Neuronal stem cell (in vitro differentiated cells): ENCODE data around the gene NCLN.

ENCODE experiments used
- DNase-seq: peaks from one replicate; pipeline ENCODE4 v3.0.0-alpha.2; 2013; ENCODE audit warnings: low spot score
- H2AFZ ChIP-seq: one replicate; pipeline ENCODE4 v1.6.1; 2013; ENCODE audit warnings: mild to moderate bottlenecking, low read length, inconsistent platforms
- H2AK5ac ChIP-seq: 2 replicates; pipeline ENCODE4 v1.6.1; 2013; ENCODE audit warnings: low read depth, mild to moderate bottlenecking, inconsistent platforms, low read length, moderate library complexity, mixed read lengths
- H2BK120ac ChIP-seq: 2 replicates; pipeline ENCODE4 v1.6.1; 2013; ENCODE audit warnings: low read depth, mild to moderate bottlenecking, inconsistent platforms, low read length, moderate library complexity, mixed read lengths
- H2BK12ac ChIP-seq: one replicate; pipeline ENCODE4 v1.6.1; 2013; ENCODE audit warnings: low read length, inconsistent platforms
- H2BK15ac ChIP-seq: 2 replicates; pipeline ENCODE4 v1.6.1; 2013; ENCODE audit warnings: mild to moderate bottlenecking, low read length, inconsistent platforms, mixed read lengths
- H2BK5ac ChIP-seq: one replicate; pipeline ENCODE4 v1.6.1; 2013; ENCODE audit warnings: inconsistent platforms, mild to moderate bottlenecking, low read length, moderate library complexity
- H3K14ac ChIP-seq: one replicate; pipeline ENCODE4 v1.6.1; 2013; ENCODE audit warnings: low read length, inconsistent platforms
- H3K18ac ChIP-seq: 2 replicates; pipeline ENCODE4 v1.6.1; 2013; ENCODE audit warnings: low read length, inconsistent platforms
- H3K23ac ChIP-seq: 2 replicates; pipeline ENCODE4 v1.6.1; 2013; ENCODE audit warnings: low read depth, mild to moderate bottlenecking, mixed read lengths, low read length, inconsistent platforms; ENCODE audit not compliant: poor library complexity
- H3K27ac ChIP-seq: replicated peaks from 3 replicates; pipeline ENCODE4 v1.5.1; 2013; ENCODE audit warnings: low read length, inconsistent platforms
- H3K27me3 ChIP-seq, 3 experiments: 2 replicates each; pipeline ENCODE4 v1.6.1; 2013; ENCODE audit warnings: low read length in 3 of 3, mild to moderate bottlenecking in 2 of 3, inconsistent platforms in 1 of 3, low read depth in 1 of 3, mixed read lengths in 1 of 3, moderate library complexity in 1 of 3; ENCODE audit not compliant: control insufficient read depth in 3 of 3, insufficient read depth in 3 of 3
- H3K36me3 ChIP-seq, 2 donors: replicated peaks in 1 of 2; 2 replicates each; pipeline ENCODE4 v1.6.1; 2013; ENCODE audit warnings: low read length in 2 of 2; ENCODE audit not compliant: control insufficient read depth in 2 of 2, insufficient read depth in 2 of 2
- H3K4ac ChIP-seq: 2 replicates; pipeline ENCODE4 v1.6.1; 2013; ENCODE audit warnings: inconsistent platforms, mild to moderate bottlenecking, low read length, moderate library complexity
- H3K4me1 ChIP-seq, 2 donors: 1 replicate in 1 of 2; 2 replicates in 1 of 2; pipeline ENCODE4 v1.6.1; 2013; ENCODE audit warnings: low read length in 2 of 2, low read depth in 1 of 2; ENCODE audit not compliant: control insufficient read depth in 2 of 2, insufficient read depth in 1 of 2
- H3K4me2 ChIP-seq: one replicate; pipeline ENCODE4 v1.6.1; 2013; ENCODE audit warnings: mild to moderate bottlenecking, low read length, inconsistent platforms; ENCODE audit not compliant: insufficient read depth, poor library complexity, severe bottlenecking
- H3K4me3 ChIP-seq, 2 donors: 2 replicates each; pipeline ENCODE4 v1.5.1; 2013; ENCODE audit warnings: low read length in 2 of 2, mild to moderate bottlenecking in 2 of 2, inconsistent platforms in 1 of 2, moderate library complexity in 1 of 2
- H3K79me1 ChIP-seq: one replicate; pipeline ENCODE4 v1.6.1; 2013; ENCODE audit warnings: low read depth, mild to moderate bottlenecking, inconsistent platforms, low read length, moderate library complexity
- H3K9ac ChIP-seq: one replicate; pipeline ENCODE4 v1.6.1; 2013; ENCODE audit warnings: mild to moderate bottlenecking, low read depth, low read length, inconsistent platforms; ENCODE audit not compliant: poor library complexity
- H3K9me3 ChIP-seq, 2 donors: replicated peaks in 1 of 2; 2 replicates each; pipeline versions ENCODE3 to v1.6.1; 2013; ENCODE audit warnings: low read length in 2 of 2, mild to moderate bottlenecking in 2 of 2, inconsistent platforms in 1 of 2, low read depth in 1 of 2, mixed read lengths in 1 of 2, moderate library complexity in 1 of 2; ENCODE audit not compliant: control insufficient read depth in 2 of 2, insufficient read depth in 1 of 2
- H4K8ac ChIP-seq: one replicate; pipeline ENCODE4 v1.6.1; 2013; ENCODE audit warnings: low read depth, mild to moderate bottlenecking, inconsistent platforms, low read length, moderate library complexity
- H4K91ac ChIP-seq: one replicate; pipeline ENCODE4 v1.6.1; 2013; ENCODE audit warnings: low read length, low read depth, mild to moderate bottlenecking, inconsistent platforms; ENCODE audit not compliant: poor library complexity
- WGBS, 2 donors: extraction: QIAGEN DNeasy Blood & Tissue Kit; methylation state at CpG; one replicate each; pipeline ENCODE4 v1.1.7; 2013; ENCODE audit warnings: missing lambda C conversion rate in 2 of 2, mixed read lengths in 1 of 2; ENCODE audit not compliant: insufficient read length in 2 of 2, insufficient replicate concordance in 1 of 2; ENCODE audit errors: extremely low coverage in 2 of 2; 5-methylcytosine and 5-hydroxymethylcytosine counted together

Gene NCLN

GRCh38 chr19:3238066-3238561 is 52.4 kb downstream of the NCLN start:
- Histone ChIP-seq H4K8ac (no peak overlapping the region), H2BK15ac (no peak overlapping the region), H3K9me3 (peaks cover 0 to 2% of the 10 kb centered on the region in 2 donors), H3K4me2 (no peak overlapping the region), H3K4me3 (no peak overlapping the region), H2BK5ac (no peak overlapping the region), H3K18ac (no peak overlapping the region), H3K23ac (no peak overlapping the region), H2AFZ (no peak overlapping the region), H3K9ac (no peak overlapping the region), H2BK120ac (no peak overlapping the region), H3K14ac (no peak overlapping the region), H2AK5ac (no peak overlapping the region), H3K4ac (no peak overlapping the region), H3K4me1 (no peaks in the 10 kb centered on the region), H3K36me3 (no peaks in the 10 kb centered on the region), H2BK12ac (no peak overlapping the region), H3K27me3 (no peaks in the 10 kb centered on the region), H4K91ac (no peak overlapping the region), H3K27ac (no peak overlapping the region), H3K79me1 (peaks cover 4% of the 10 kb centered on the region)
- no CpG with 5 or more reads among the region's 7 CpGs for WGBS, 2 donors
- no peak for DNase-seq

- no peaks in the 10 kb centered on the region for H3K27me3 ChIP-seq
These were observed 53.6 kb downstream of the NCLN start for GRCh38 chr19:3239367-3239766.

GRCh38 chr19:3243819-3244700 is 58.3 kb downstream of the NCLN start:
- WGBS, 2 donors: no CpG with 5 or more reads among the region's 23 CpGs
- H3K36me3 ChIP-seq: peaks cover 0 to 7% of the 10 kb centered on the region in 2 donors
- peak; percentile 70 for DNase-seq
- H2BK5ac ChIP-seq: no peak overlapping the region
- peaks cover 0 to 4% of the 10 kb centered on the region in 2 donors for H3K4me1 ChIP-seq
- H3K18ac ChIP-seq: no peak overlapping the region
- no peak overlapping the region for H2BK15ac ChIP-seq
- H3K4ac ChIP-seq: no peak overlapping the region
- H4K91ac ChIP-seq: no peak overlapping the region
- no peak overlapping the region for H3K27ac ChIP-seq
- H3K27me3 ChIP-seq: peaks cover 0 to 4% (median 0%) of the 10 kb centered on the region in 3 experiments
- H3K14ac ChIP-seq: no peak overlapping the region
- H3K4me2 ChIP-seq: no peak overlapping the region
- no peak overlapping the region for H2AFZ ChIP-seq
- peak overlapping the region; percentile 1 for H3K23ac ChIP-seq
- H2BK120ac ChIP-seq: no peak overlapping the region
- peaks cover 0 to 12% of the 10 kb centered on the region in 2 donors for H3K9me3 ChIP-seq
- no peak overlapping the region for H4K8ac ChIP-seq
- peak overlapping the region; percentile 84 for H3K9ac ChIP-seq
- no peak overlapping the region for H2BK12ac ChIP-seq
- H3K4me3 ChIP-seq: peak overlapping the region in 1 of 2 donors; percentile 71
- no peak overlapping the region for H2AK5ac ChIP-seq
- peaks cover 7% of the 10 kb centered on the region for H3K79me1 ChIP-seq

More at GRCh38 chr19:3239367-3239766, 53.6 kb downstream of the NCLN start:
- Histone ChIP-seq H4K91ac (no peak overlapping the region), H4K8ac (no peak overlapping the region), H2AK5ac (no peak overlapping the region), H3K23ac (no peak overlapping the region), H3K14ac (no peak overlapping the region), H3K18ac (no peak overlapping the region), H2BK12ac (no peak overlapping the region), H3K79me1 (peaks cover 8% of the 10 kb centered on the region), H3K36me3 (peaks cover 0 to 3% of the 10 kb centered on the region in 2 donors), H3K4me1 (peaks cover 0 to 3% of the 10 kb centered on the region in 2 donors), H3K9ac (no peak overlapping the region), H2AFZ (no peak overlapping the region), H2BK120ac (no peak overlapping the region), H2BK5ac (no peak overlapping the region), H2BK15ac (no peak overlapping the region), H3K4ac (no peak overlapping the region), H3K4me3 (no peak overlapping the region), H3K9me3 (peaks cover 0 to 5% of the 10 kb centered on the region in 2 donors), H3K27ac (no peak overlapping the region), H3K4me2 (no peak overlapping the region)
- WGBS, 2 donors: no CpG with 5 or more reads among the region's 5 CpGs
- no peak for DNase-seq

- no peak for DNase-seq
- peak overlapping the region in 1 of 2 donors; percentile 71 for H3K4me3 ChIP-seq
- H3K9ac ChIP-seq: peak overlapping the region; percentile 84
- H2BK120ac ChIP-seq: no peak overlapping the region
- WGBS, 2 donors: no CpG with 5 or more reads among the region's 9 CpGs
- H3K27me3 ChIP-seq: peaks cover 0 to 4% (median 0%) of the 10 kb centered on the region in 3 experiments
- H3K4me2 ChIP-seq: no peak overlapping the region
- peaks cover 0 to 5% of the 10 kb centered on the region in 2 donors for H3K4me1 ChIP-seq
- H4K91ac ChIP-seq: peak overlapping the region; percentile 34
- peaks cover 0 to 12% of the 10 kb centered on the region in 2 donors for H3K9me3 ChIP-seq
- no peak overlapping the region for H2BK15ac ChIP-seq
- peaks cover 0 to 7% of the 10 kb centered on the region in 2 donors for H3K36me3 ChIP-seq
- no peak overlapping the region for H2AFZ ChIP-seq
- no peak overlapping the region for H4K8ac ChIP-seq
- H2BK12ac ChIP-seq: no peak overlapping the region
- H3K14ac ChIP-seq: no peak overlapping the region
- peaks cover 7% of the 10 kb centered on the region for H3K79me1 ChIP-seq
- H3K18ac ChIP-seq: no peak overlapping the region
- H2AK5ac ChIP-seq: no peak overlapping the region
- H3K23ac ChIP-seq: peak overlapping the region; percentile 3
- H3K27ac ChIP-seq: no peak overlapping the region
- H2BK5ac ChIP-seq: no peak overlapping the region
- H3K4ac ChIP-seq: no peak overlapping the region
These were observed 59.3 kb downstream of the NCLN start for GRCh38 chr19:3245050-3245449.
